Memory B cell (primary cell): ENCODE data around the gene NDUFV2.

ENCODE experiments used
- ATAC-seq: fragments of 150-1000 bp; cut with Tn5 transposase; 2 replicates; pipeline ENCODE4 v1.10.0; 2021; ENCODE audit warnings: low read depth, mild to moderate bottlenecking, moderate library complexity
- DNase-seq, 2 donors: peaks; one replicate each; pipeline ENCODE4 v3.0.0; 2022; ENCODE audit warnings: low spot score in 2 of 2
- H3K27ac Mint-ChIP-seq: one replicate; pipeline ENCODE4 v1.8.0; 2022; ENCODE audit warnings: mild to moderate bottlenecking, moderate library complexity, mixed read lengths
- H3K27me3 Mint-ChIP-seq: one replicate; pipeline ENCODE4 v1.8.0; 2022; ENCODE audit warnings: mixed read lengths
- H3K36me3 Mint-ChIP-seq: one replicate; pipeline ENCODE4 v1.8.0; 2022; ENCODE audit warnings: mild to moderate bottlenecking, mixed read lengths
- H3K4me1 Mint-ChIP-seq: one replicate; pipeline ENCODE4 v1.8.0; 2022; ENCODE audit warnings: mixed read lengths
- H3K4me3 Mint-ChIP-seq: one replicate; pipeline ENCODE4 v1.8.0; 2022; ENCODE audit warnings: mild to moderate bottlenecking, moderate library complexity, mixed read lengths
- H3K9me3 Mint-ChIP-seq: one replicate; pipeline ENCODE4 v1.8.0; 2022; ENCODE audit warnings: mixed read lengths

NDUFV2 gene

GRCh38 chr18:9102508-9103375 lies at the start of gene NDUFV2:
NDUFV2 (plus strand) TSS chr18:9102699; CDS start chr18:9102744, 45 bp downstream.
- DNase-seq, result peak; percentile 97 to 98
- H3K4me1 Mint-ChIP-seq, result peaks cover 33% of the 10 kb centered on the region
- H3K36me3 Mint-ChIP-seq, result peaks cover 8% of the 10 kb centered on the region

GRCh38 chr18:9053814-9054213 lies 48.7 kb upstream of the NDUFV2 start:
- no peak for DNase-seq
- Mint-ChIP-seq H3K9me3 (peaks cover 9% of the 10 kb centered on the region), H3K27me3 (no peaks in the 10 kb centered on the region), H3K4me1 (peaks cover 3% of the 10 kb centered on the region), H3K4me3 (no peak overlapping the region), H3K27ac (no peak overlapping the region), H3K36me3 (peaks cover 1% of the 10 kb centered on the region)
- ATAC-seq, result no peak

More at GRCh38 chr18:9102508-9103375, at the start of gene NDUFV2:
- Mint-ChIP-seq H3K27ac (peak within 1 kb of the TSS; percentile 93), H3K9me3 (no peaks in the 10 kb centered on the region), H3K27me3 (no peaks in the 10 kb centered on the region), H3K4me3 (peak within 1 kb of the TSS; percentile 97)
- ATAC-seq, result peak; percentile 85

GRCh38 chr18:9055185-9055584 lies 47.3 kb upstream of the NDUFV2 start:
- Mint-ChIP-seq H3K4me3 (no peak overlapping the region), H3K27ac (no peak overlapping the region), H3K36me3 (peaks cover 1% of the 10 kb centered on the region), H3K9me3 (peaks cover 6% of the 10 kb centered on the region), H3K4me1 (no peaks in the 10 kb centered on the region), H3K27me3 (no peaks in the 10 kb centered on the region)
- ATAC-seq, result no peak
- no peak for DNase-seq

- H3K27ac Mint-ChIP-seq, result no peak overlapping the region
- H3K36me3 Mint-ChIP-seq, result peaks cover 1% of the 10 kb centered on the region
- H3K27me3 Mint-ChIP-seq, result no peaks in the 10 kb centered on the region
- H3K9me3 Mint-ChIP-seq, result peaks cover 5% of the 10 kb centered on the region
- H3K4me1 Mint-ChIP-seq, result no peaks in the 10 kb centered on the region
- DNase-seq (no peak), ATAC-seq (no peak)
- H3K4me3 Mint-ChIP-seq, result no peak overlapping the region
Observed at GRCh38 chr18:9055626-9056025, 46.9 kb upstream of the NDUFV2 start.

GRCh38 chr18:9057646-9058045 lies 44.9 kb upstream of the NDUFV2 start:
- H3K36me3 Mint-ChIP-seq, result no peaks in the 10 kb centered on the region
- no peaks in the 10 kb centered on the region for H3K27me3 Mint-ChIP-seq
- no peak overlapping the region for H3K4me3 Mint-ChIP-seq
- ATAC-seq (no peak), DNase-seq (no peak)
- peaks cover 12% of the 10 kb centered on the region for H3K4me1 Mint-ChIP-seq
- no peaks in the 10 kb centered on the region for H3K9me3 Mint-ChIP-seq
- H3K27ac Mint-ChIP-seq, result no peak overlapping the region

- Mint-ChIP-seq H3K4me3 (no peak overlapping the region), H3K36me3 (no peaks in the 10 kb centered on the region), H3K4me1 (peaks cover 18% of the 10 kb centered on the region), H3K27me3 (no peaks in the 10 kb centered on the region), H3K9me3 (no peaks in the 10 kb centered on the region), H3K27ac (no peak overlapping the region)
- no peak for DNase-seq
- no peak for ATAC-seq
Observed at GRCh38 chr18:9058406-9058805, 44.1 kb upstream of the NDUFV2 start.

- no peak for ATAC-seq
- peak overlapping the region; percentile 71 for H3K4me3 Mint-ChIP-seq
Observed at GRCh38 chr18:9062418-9062751, 40.1 kb upstream of the NDUFV2 start.

GRCh38 chr18:9065864-9066263 lies 36.6 kb upstream of the NDUFV2 start:
- Mint-ChIP-seq H3K9me3 (no peaks in the 10 kb centered on the region), H3K4me1 (peaks cover 50% of the 10 kb centered on the region), H3K36me3 (no peaks in the 10 kb centered on the region), H3K27me3 (no peaks in the 10 kb centered on the region), H3K27ac (no peak overlapping the region), H3K4me3 (no peak overlapping the region)
- DNase-seq (no peak), ATAC-seq (no peak)

More at GRCh38 chr18:9062418-9062751, 40.1 kb upstream of the NDUFV2 start:
- H3K36me3 Mint-ChIP-seq, result no peaks in the 10 kb centered on the region
- no peaks in the 10 kb centered on the region for H3K27me3 Mint-ChIP-seq
- peak overlapping the region; percentile 18 for H3K27ac Mint-ChIP-seq
- peaks cover 36% of the 10 kb centered on the region for H3K4me1 Mint-ChIP-seq
- no peak for DNase-seq
- H3K9me3 Mint-ChIP-seq, result no peaks in the 10 kb centered on the region

GRCh38 chr18:9066358-9066757 lies 36.1 kb upstream of the NDUFV2 start:
- Mint-ChIP-seq H3K27ac (peak overlapping the region; percentile 43), H3K27me3 (no peaks in the 10 kb centered on the region), H3K9me3 (no peaks in the 10 kb centered on the region), H3K4me3 (no peak overlapping the region), H3K4me1 (peaks cover 48% of the 10 kb centered on the region), H3K36me3 (no peaks in the 10 kb centered on the region)
- ATAC-seq (no peak), DNase-seq (no peak)

- Mint-ChIP-seq H3K27me3 (no peaks in the 10 kb centered on the region), H3K36me3 (no peaks in the 10 kb centered on the region), H3K9me3 (no peaks in the 10 kb centered on the region), H3K27ac (peak overlapping the region; percentile 43), H3K4me3 (peak overlapping the region; percentile 40), H3K4me1 (peaks cover 46% of the 10 kb centered on the region)
- ATAC-seq (peak; percentile 49), DNase-seq (no peak)
Observed at GRCh38 chr18:9066817-9067306, 35.6 kb upstream of the NDUFV2 start.

GRCh38 chr18:9067823-9068222 lies 34.7 kb upstream of the NDUFV2 start:
- Mint-ChIP-seq H3K27ac (peak overlapping the region; percentile 64), H3K36me3 (no peaks in the 10 kb centered on the region), H3K27me3 (no peaks in the 10 kb centered on the region), H3K4me3 (no peak overlapping the region), H3K4me1 (peaks cover 36% of the 10 kb centered on the region), H3K9me3 (no peaks in the 10 kb centered on the region)
- DNase-seq, result no peak
- no peak for ATAC-seq

- DNase-seq (no peak), ATAC-seq (no peak)
- Mint-ChIP-seq H3K27me3 (no peaks in the 10 kb centered on the region), H3K4me3 (no peak overlapping the region), H3K27ac (peak overlapping the region; percentile 64), H3K36me3 (no peaks in the 10 kb centered on the region), H3K9me3 (no peaks in the 10 kb centered on the region), H3K4me1 (peaks cover 33% of the 10 kb centered on the region)
Observed at GRCh38 chr18:9068346-9068745, 34.2 kb upstream of the NDUFV2 start.

- Mint-ChIP-seq H3K27ac (peak overlapping the region; percentile 74), H3K4me3 (peak overlapping the region; percentile 48), H3K4me1 (peaks cover 30% of the 10 kb centered on the region), H3K36me3 (no peaks in the 10 kb centered on the region), H3K27me3 (no peaks in the 10 kb centered on the region), H3K9me3 (no peaks in the 10 kb centered on the region)
- DNase-seq, result peak in 1 of 2 donors; percentile 20
- peak; percentile 53 for ATAC-seq
Observed at GRCh38 chr18:9069601-9070000, 32.9 kb upstream of the NDUFV2 start.

GRCh38 chr18:9070212-9070611 lies 32.3 kb upstream of the NDUFV2 start:
- no peak for ATAC-seq
- Mint-ChIP-seq H3K4me3 (no peak overlapping the region), H3K27me3 (no peaks in the 10 kb centered on the region), H3K27ac (peak overlapping the region; percentile 74), H3K9me3 (no peaks in the 10 kb centered on the region), H3K36me3 (no peaks in the 10 kb centered on the region), H3K4me1 (peaks cover 29% of the 10 kb centered on the region)
- no peak for DNase-seq
